ENCODE measurements around the gene PPP2CA.

DNA sequence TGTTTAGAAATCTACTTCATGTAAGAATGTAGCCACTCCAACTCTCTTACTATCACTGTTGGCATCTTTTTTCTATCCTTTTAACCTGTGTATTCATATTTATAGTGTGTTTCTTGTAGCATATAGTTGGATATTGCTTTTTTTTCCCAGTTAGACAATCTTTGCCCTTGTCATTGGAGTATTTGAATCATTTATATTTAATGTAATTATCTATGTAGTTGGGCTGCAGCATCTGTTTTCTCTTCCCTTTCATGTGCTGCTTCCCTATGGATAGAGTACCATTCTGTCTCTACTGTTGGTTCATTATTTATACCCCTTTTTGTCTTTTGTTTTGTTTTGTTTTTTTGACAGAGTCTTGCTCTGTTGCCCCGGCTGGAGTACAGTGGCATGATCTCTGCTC is 45.2 kb upstream of the PPP2CA start:
- TF ChIP-seq, protein P1, sequence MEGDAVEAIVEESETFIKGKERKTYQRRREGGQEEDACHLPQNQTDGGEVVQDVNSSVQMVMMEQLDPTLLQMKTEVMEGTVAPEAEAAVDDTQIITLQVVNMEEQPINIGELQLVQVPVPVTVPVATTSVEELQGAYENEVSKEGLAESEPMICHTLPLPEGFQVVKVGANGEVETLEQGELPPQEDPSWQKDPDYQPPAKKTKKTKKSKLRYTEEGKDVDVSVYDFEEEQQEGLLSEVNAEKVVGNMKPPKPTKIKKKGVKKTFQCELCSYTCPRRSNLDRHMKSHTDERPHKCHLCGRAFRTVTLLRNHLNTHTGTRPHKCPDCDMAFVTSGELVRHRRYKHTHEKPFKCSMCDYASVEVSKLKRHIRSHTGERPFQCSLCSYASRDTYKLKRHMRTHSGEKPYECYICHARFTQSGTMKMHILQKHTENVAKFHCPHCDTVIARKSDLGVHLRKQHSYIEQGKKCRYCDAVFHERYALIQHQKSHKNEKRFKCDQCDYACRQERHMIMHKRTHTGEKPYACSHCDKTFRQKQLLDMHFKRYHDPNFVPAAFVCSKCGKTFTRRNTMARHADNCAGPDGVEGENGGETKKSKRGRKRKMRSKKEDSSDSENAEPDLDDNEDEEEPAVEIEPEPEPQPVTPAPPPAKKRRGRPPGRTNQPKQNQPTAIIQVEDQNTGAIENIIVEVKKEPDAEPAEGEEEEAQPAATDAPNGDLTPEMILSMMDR (IDR thresholded peaks at IDR 0.05), result no peak
- no peak for TF ChIP-seq POLR2A (IDR thresholded peaks at IDR 0.05)
